GM19239 (cell line): ENCODE data around the gene PLCL1.

Experiments
- DNase-seq: peaks from one replicate; pipeline ENCODE4 v3.0.0; 2011; ENCODE audit warnings: low spot score; ENCODE audit not compliant: insufficient read length
- FAIRE-seq: peaks from 2 replicates; lab custom pipeline; 2011; peaks lifted over from hg19 to GRCh38; lab: Jason Lieb, UNC

The PLCL1 gene

DNA sequence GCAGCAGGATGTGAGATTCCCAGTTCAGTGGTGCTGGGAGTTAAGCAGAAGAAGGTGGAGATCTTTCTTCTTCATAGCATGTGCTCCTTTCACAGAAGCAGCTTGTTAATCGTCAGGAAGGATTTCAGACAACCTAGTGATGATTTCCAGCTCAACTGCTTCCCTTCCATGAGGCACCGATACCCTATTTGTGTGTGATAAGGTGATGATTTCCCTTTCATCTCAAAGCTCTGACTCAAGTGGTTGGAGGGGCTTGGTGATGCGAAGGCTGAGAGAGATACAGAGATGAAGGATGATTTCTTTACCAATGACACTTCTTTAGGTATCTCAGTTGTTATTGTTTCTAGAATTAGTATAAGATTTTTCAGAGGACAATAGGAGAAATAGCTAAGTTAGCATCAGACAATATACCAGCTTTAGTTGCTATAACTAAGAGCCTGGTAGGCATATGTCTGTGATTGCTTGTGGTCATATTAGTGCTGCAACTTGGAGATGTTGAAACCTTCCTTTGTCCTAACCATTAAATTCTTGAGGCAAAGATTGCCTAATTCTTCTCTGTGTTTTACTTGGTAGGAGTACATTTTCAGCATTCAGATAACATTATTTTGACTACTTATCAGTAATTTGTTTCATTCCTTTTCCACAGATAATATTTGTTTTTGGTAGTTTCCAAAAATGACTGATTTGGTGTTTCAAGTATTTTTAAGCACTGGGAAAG is 111.3 kb downstream of the PLCL1 start:
- DNase-seq, result no peak
- no peak for FAIRE-seq

DNA sequence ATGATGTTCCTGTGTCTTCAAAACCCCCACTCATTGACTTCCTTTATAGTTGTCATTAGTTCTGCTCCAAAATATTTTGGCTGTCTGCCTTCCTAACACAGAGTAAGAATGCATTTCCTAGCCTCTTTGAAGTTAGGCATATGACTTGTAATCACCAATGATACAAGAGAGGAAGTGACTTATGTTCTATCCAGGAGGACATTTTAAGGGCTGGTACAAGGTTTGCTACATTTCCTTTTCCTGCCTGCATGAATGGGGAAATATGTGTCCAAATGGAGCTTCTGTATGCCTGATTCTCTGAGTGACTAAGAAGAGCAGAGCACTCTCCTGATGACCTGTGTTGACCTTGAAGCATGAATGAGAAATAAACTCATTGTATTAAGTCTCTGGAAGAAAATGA is 115.1 kb downstream of the PLCL1 start:
- FAIRE-seq, result no peak
- no peak for DNase-seq

DNA sequence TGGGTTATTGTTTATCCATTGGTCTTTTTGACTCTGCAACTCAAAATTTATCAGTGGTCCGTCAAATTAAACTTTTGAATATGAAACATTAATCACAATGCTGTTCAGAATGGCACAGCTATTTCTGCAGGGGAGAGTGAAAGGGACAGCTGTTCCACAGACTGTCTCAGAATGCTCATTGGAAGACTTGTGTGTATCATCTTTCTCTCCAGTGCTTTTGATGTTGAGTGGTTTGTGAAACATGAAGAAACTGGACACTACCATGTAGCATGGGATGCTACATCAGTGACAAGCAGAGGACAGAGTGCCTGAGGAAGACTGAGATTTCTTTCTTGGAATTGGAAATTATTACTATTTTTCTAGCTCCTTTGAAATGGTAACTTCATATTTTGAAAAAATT is 115.7 kb downstream of the PLCL1 start:
- FAIRE-seq (no peak), DNase-seq (no peak)

- FAIRE-seq (no peak), DNase-seq (no peak)
These were observed 116.3 kb downstream of the PLCL1 start for GRCh38 chr2:197920592-197921201.

DNA sequence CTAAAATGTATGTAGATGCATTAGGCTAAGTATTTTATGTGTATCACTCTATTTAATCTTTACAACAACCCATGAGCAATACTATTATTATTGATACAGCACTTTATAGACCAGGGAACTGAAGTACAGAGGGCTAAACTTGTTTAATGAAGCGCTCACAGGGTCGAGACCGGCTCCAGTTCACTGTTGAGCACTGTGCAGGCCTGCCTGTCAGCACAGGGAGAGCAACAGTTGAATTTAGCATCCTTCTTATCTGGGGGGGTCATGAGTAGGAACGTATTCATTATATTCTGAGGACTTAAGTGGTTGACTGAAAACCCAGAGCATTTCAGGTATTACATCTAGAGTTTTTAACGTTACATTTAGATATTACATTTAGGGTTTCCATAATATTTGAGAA is 120.1 kb downstream of the PLCL1 start:
- FAIRE-seq (no peak), DNase-seq (no peak)

DNA sequence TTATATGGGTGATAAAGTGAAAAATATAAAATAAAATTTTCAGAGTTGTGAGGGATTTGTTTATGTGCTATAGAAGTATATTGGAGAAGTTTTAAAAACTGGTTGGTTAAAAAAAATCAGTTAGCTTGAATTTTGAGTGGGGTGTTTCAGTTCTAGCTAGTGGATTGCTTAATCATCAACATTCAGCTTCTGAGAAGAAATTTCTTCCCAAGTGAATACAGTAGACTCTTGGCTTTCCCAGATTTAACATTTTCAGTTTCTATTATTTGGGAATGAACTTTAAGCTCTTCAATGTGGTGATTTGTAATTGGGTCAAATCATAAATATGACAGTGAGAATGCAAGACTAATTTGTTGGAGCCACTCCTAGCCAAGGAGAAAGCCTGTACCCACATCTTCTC is 120.8 kb downstream of the PLCL1 start:
- no peak for FAIRE-seq
- no peak for DNase-seq

DNA sequence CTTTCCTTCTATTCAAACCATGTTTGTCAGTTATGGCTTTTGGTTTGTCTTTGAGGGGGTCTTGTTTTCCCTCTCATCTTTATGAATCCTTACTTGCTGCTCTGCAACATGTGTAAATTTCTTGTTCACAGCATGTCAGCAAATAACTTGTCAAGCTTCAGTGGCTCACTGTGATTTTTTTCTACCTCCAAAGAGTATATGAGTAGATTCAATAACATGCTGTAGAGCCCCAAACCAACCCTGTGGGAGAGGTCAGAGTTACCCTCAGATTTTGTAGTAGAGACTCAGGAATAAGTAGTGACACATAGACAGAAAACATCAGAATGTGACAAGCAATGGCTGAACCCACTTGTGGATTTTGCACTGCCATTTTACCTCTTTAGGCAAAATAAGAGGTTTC is 121.6 kb downstream of the PLCL1 start:
- FAIRE-seq, result no peak
- no peak for DNase-seq

DNA sequence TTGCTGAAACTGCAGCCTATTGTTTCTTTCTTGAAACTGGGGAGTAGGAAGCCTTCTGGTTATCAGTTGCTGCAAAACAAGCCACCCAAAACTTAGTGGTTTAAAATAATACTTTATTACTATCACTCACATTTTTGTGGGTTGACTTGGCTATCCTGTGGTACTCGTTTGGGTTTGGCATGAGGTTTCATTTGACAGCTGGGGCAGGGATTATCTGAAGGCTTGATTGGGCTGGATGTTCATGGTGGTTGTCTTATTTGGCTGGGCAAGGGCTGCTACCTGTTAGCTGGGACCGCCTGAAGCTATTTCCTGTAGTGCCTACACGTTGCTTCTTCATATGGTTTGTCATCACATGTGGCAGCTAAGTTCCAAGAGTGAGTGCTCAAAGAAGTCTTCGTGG is 122.3 kb downstream of the PLCL1 start:
- FAIRE-seq (no peak), DNase-seq (no peak)

DNA sequence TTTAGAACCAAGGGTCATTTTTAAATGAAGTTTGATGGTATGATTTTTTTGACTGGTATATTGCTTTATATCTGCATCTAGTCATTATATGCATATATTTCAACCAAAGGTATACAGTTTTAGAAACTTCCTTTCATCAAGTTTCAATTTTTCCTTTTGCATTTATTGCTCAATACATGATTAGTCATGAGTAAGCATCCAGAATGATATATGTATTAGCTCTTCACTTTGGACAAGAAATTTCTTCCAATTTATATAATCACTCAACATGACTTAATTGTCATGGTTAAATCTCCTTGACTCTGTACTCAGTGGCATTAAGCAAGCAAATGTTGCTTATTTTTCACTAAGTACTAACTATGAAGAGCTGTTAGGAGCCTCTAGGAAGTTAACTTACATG is 123.6 kb downstream of the PLCL1 start:
- no peak for DNase-seq
- FAIRE-seq, result no peak

- DNase-seq (no peak), FAIRE-seq (no peak)
These were observed 124.9 kb downstream of the PLCL1 start for GRCh38 chr2:197929008-197929885.

- DNase-seq, result no peak
- FAIRE-seq, result no peak
These were observed 125.5 kb downstream of the PLCL1 start for GRCh38 chr2:197929886-197930227.

DNA sequence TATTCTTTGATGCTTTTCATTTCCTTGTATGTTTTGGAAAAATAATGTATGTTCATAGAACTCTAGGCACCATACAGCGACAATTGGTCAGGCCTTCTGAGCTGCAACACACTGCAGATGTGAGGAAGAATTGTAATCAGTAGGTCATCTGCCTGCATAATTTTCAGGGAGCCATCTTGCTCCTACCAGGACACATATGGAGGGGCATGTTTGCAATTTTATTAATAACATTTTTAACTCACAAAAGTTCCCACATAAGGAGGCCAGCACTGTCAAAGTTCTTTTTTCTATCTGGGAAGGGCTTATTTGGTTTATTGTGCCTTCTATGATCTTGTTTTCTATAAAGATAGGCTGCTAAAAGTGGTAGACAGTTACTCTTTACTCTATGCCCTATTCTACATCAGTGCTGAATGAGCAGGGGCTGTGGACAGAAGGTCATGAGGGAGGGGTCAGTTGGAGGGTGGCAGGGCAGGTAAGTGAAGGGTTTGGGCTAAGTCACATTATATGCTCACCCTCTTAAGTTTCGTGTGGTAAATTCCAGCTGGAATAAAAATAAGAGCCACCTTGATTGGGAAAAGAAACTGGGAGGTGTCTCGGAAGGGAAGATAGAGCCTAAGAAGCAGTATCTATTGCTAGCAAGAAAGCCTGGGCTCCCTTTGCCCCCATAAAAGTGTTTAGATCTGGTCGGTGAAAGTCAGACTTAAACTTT is 126.3 kb downstream of the PLCL1 start:
- FAIRE-seq (no peak), DNase-seq (no peak)

DNA sequence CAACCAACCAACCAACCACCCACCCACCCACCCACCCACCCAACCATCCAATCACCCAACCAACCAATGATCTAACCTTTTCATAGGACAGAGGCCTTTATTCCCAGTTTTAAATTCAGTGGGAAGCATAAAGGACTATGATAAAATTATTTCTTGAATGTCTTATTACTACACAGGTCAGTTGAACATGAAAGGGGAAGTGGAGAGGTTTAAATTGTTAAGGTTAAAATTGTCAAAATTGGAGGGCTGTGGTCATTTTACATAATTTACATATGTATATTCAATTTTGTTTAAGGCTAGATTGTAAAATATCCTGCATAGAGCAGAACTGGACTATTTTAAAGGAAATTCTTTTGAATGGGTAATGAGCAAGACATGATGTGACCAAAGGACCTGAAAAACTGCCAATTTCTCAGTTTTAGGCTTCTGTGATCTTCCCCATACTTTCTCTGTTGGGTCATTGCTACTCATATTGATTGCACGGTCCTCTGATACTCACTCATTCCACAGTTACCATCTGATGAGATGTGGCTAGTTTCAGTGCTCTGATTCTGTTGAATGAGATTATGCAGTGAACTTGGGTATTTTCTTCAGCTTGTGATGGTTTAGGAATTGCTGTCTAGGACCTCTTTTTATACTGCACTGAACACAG is 127.4 kb downstream of the PLCL1 start:
- no peak for DNase-seq
- FAIRE-seq, result no peak

DNA sequence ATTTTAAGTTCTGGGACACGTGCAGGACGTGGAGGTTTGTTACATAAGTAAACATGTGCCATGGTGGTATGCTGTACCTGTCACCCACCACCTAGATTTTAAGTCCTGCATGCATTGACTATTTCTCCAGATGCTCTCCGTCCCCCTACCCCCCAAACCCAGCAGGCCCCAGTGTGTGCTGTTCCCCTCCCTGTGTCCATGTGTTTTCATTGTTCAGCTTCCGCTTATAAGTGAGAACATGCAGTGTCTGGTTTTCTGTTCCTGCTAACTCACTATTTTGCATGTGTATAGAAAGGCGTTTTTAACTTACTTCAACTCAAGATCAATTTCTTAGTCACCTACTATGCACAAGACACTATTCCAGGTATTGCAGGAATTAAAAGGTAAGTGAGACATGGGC is 128.0 kb downstream of the PLCL1 start:
- DNase-seq (no peak), FAIRE-seq (no peak)

DNA sequence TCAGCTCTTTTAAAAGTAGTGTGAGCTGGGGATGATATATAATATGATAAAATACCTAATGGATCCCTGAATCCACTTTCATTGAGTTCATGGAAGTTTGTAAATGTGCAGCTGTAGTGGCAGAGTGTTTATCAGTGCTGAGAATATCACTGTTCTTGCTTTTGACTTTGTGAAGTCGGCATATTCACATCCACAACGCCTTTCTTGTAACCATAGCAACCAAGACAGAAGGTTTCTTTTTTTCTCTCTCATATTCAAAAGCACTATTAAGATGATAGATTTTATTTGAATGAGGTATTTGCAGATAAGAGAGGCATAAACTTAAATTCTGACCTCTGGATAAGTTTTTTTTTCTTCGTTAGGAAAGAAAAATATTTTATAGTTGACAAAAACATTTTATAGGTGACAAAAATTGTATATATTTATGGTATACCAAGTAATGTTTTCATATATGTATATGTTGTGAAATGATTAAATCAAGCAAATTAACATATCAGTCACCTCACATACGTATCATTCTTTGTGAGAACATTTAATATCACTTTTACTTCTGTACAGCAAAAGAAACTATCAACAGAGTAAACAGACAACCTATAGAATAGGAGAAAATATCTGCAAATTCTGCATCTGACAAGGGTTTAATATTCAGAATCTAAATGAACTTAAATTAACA is 130.0 kb downstream of the PLCL1 start:
- DNase-seq (no peak), FAIRE-seq (no peak)

DNA sequence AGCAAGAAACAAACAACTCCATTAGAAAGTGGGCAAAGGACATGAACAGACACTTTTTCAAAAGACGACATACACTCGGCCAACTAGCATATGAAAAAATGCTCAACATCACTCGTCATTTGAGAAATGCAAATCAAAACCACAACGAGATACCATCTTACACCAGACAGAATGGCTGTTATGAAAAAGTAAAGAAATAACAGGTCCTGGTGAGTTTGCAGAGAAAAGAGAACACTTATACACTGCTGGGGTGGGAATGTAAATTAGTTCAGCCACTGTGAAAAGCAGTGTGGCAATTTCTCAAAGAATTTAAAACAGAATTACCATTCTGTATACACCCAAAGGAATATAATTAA is 130.5 kb downstream of the PLCL1 start:
- DNase-seq, result no peak
- FAIRE-seq, result no peak

- FAIRE-seq, result no peak
- no peak for DNase-seq
These were observed 133.4 kb downstream of the PLCL1 start for GRCh38 chr2:197937814-197938213.

GRCh38 chr2:197938555-197938954 is 134.2 kb downstream of the PLCL1 start:
- no peak for FAIRE-seq

GRCh38 chr2:197939787-197940186 is 135.4 kb downstream of the PLCL1 start:
- DNase-seq (no peak), FAIRE-seq (no peak)

More at GRCh38 chr2:197938555-197938954, 134.2 kb downstream of the PLCL1 start:
- no peak for DNase-seq

- FAIRE-seq, result no peak
- no peak for DNase-seq
These were observed 136.0 kb downstream of the PLCL1 start for GRCh38 chr2:197940382-197940781.
